DMS79 treated with DMSO at 0.1 percent for 48 hours (cell line): ENCODE results near the gene PSMA6.
"Not testable (repeated sequence)": the region's sequence is repeated elsewhere in the genome, so short reads cannot be mapped to it uniquely, and the experiment has no call there.

Experiments used
- DNase-seq: peaks from one replicate; lab custom pipeline; 2025; lab: John Stamatoyannopoulos, UW

Gene PSMA6

DNA sequence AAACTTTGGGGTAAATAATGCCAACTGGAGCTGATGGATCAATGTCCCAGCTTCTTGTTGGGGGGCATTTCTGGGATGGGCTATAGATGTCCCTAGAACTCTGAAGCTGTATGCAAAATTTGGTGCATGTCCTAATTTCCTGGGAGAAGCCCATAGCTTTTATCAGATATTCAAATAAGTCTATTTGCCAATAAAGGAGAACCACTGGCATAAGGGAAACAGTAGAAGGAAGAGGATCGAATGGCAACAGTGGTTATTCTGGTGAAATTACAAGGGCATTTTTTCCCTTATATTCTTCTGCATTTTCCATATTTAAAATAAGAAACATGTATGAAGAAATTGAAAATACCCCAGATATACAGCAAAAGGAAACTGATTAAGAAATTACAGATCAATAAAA lies 34.2 kb downstream of the PSMA6 start:
- no peak for DNase-seq

GRCh38 chr14:35331605-35332516 lies 39.7 kb downstream of the PSMA6 start:
- peak; percentile 25 for DNase-seq

DNA sequence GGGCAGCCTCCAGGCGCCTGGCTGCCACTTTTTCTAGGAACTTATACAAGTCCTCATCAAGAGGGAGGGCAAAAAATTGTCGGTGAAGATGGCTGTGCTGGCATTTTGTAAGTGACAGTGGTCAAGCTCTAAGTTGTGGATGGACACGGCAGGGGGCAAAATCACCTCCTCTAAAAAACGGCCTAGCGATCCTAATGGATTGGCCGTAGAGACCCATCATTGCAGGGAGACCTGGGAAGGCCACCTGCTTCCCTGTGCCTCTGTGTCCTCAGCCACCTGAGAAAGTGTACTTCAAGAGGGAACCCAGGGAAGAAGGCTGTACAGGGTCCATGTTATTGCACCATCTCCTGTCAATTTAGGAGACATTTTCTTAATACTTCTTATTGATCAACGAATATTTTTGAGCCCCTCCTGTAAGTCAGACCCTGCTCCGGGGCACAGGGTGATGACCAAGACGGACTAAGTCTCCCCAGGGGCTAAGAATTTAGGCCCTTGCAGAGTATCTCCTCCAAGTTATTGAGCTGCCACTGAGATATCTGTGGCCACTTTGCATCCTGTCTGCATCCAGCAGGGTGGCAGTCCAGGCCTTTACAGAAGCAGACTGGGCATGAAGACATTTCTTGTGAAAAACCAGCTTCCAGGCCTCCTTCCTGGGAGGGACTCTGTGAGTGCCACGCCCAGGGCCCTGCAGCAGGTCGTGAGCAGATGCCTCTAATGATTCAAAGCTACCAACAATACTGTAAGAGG lies 40.5 kb downstream of the PSMA6 start:
- DNase-seq = no peak

DNA sequence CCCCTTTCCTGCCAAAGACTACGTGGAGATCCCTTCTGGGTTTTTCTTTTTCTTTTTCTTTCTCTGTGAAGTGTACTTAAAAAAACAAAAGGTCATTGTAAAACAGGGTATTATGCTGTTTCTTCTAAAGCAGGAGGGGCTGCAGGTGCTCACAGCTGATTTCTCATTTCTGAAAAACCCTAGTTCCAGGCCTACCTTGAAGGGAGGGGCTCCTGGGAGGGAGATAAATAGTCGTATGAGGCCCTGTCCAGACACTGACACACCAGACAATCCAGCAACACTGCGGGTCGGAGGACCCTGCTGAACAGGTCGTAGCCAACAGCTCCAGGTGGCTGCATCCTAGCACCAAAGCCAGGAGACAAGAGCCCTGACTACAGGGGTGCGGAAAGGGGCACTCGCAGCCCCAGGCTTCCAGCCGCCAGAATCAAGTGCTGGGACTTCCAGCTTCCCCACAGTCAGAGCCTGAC lies 41.1 kb downstream of the PSMA6 start:
- peak; percentile 89 for DNase-seq

DNA sequence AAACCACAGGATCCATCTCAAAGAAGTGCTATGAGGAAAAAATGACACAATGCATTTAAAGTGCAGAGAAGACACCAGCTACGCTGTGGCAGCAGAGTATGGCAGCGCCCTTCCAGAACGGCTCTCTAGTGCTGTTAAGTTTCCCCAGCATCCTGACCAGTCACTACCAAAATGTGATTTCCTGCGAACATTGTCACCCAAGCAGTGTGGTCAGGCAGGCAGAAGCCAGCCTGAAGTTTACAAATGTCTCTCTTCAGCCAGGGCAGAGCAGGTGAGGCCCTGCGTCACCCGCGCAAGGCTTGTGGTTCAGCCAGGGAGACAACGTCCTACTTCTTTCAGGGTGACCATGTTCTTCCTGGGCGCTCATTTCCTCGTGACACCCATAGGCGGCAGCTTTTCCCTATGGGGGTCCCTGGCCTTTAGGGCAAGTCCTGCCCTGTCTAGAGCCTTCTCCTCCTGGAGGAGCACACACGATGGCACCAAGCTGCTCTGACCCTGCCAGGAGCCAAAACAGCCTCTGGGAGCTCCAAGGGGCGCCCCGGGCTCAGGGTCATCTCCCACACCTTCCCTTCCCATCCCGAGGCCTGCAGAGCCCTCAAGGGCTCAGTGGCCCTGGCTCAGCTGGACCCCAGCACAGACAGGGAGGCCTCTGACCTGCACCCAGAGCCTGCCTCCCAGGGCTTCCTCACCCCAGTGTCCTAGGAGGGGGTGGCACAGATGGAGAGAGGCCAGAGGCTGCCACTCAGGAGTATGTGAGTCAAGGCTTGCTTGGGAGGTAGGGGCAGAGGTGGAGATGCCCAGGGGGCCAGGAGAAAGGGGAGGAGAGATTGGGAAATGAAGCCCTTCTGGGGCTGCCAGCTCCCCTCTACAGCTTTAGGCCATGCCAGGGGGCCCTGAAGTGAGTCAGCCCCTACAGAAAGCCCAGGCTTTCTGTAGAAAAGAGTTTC lies 41.9 kb downstream of the PSMA6 start:
- DNase-seq = no peak

- no peak for DNase-seq
These were observed 43.4 kb downstream of the PSMA6 start for GRCh38 chr14:35335388-35336092.

DNA sequence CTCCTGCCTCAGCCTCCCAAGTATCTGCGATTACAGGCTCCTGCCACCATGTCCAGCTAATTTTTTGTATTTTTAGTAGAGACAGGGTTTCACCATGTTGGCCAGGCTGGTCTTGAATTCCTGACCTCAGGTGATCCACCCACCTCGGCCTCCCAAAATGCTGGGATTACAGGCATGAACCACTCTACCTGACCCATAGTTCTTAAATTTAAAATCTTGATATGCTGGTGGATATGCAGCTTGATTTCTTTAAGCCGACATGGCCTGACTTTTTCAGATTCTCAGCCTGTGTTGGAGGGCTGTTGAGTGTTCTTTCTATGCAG lies 44.0 kb downstream of the PSMA6 start:
- DNase-seq = not testable (repeated sequence)

GRCh38 chr14:35336494-35337268 lies 44.5 kb downstream of the PSMA6 start:
- DNase-seq = no peak

DNA sequence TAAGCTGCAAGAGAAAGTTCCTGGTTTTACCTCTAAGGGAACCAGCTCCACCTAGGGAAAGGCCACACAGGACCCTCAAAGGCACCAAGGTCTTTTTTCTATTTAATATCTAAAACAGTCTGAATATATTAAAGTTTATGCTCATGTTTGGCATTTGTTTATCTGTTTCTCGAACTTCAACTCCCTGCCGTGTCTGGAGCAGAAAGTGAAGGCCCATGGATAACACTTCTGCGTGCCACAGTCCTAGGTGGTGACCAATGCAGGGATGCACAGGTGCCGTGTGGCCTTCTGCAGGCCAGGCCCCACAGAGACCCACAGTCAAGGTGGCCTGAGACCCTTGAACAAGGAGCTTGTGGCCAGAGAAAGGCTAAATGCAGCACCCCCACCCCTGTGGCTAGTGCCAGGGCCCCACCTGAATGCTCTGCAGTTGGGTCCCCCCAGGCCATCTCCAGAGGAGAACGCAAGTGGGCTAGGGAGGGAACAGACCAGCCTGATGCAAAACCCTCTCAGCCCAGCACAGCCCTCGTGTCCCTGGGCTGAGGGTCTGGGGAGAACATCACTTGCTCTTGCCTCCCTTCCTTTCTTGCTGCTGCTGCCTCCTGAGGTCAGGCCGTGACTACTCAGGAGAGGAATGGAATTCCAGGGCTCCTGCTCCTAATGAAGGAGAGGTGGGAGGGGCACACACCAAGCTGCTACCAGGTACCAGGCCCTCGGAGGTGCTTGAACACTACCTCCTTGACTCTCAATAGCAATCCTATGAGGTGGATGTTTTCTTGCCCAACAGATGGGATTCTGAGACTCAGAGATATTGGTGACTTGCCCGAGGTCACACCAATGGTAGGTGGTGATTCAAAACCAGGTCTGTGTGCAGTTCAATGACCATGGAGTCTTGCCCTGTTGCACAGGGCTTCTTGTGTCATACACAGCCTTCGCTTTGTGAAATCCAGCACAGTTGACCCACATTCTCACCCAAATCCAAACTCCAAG lies 45.4 kb downstream of the PSMA6 start:
- no peak for DNase-seq

DNA sequence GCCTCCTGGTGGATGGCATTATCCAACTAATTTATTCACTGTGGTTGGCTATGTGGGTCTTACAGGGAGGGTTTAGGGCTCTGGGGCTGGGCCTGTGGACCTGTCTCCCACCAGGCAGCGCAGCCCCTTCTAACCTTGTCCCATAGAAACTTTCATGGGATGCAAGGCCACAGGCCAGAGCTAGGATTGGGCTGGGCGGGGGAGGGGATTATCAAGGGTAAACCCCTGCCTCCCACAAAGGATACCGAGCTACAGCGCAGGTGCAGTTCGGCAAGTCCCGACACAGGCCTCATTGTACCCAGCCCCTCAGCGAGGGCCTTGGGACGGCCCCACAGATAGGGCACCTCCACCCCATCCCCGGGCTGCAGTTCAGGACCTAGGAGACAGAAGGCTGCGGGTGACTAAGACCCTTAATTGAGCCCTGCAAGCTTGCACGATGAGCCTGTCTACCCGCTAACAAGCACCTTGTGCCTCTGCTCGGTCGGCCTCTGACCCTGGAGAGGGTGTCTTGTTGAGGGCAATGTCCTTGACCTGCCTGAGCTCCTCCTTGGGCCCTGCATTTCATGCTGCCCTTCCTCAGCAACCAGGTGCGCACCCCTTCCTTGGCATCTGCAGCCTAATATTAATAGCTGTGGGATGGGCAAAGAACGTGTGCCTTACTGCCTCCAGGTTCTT lies 46.7 kb downstream of the PSMA6 start:
- no peak for DNase-seq

- DNase-seq = no peak
These were observed 47.7 kb downstream of the PSMA6 start for GRCh38 chr14:35339761-35340406.

GRCh38 chr14:35340616-35341453 lies 48.7 kb downstream of the PSMA6 start:
- DNase-seq = no peak

DNA sequence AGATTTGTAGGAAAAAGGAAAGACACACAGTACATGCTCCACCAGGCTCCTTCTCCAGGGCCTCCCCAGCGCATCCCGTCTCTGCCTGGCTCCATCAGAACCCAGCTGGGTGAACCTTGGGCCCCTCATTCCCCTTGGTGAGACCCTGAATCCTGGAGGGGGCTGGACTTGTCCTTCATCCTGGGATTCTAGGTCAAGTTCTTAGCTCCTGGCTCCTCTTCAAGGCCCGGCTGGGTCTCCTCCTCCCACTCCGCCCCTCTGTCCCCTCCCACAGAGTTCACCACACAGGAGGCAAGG lies 49.2 kb downstream of the PSMA6 start:
- DNase-seq = no peak

DNA sequence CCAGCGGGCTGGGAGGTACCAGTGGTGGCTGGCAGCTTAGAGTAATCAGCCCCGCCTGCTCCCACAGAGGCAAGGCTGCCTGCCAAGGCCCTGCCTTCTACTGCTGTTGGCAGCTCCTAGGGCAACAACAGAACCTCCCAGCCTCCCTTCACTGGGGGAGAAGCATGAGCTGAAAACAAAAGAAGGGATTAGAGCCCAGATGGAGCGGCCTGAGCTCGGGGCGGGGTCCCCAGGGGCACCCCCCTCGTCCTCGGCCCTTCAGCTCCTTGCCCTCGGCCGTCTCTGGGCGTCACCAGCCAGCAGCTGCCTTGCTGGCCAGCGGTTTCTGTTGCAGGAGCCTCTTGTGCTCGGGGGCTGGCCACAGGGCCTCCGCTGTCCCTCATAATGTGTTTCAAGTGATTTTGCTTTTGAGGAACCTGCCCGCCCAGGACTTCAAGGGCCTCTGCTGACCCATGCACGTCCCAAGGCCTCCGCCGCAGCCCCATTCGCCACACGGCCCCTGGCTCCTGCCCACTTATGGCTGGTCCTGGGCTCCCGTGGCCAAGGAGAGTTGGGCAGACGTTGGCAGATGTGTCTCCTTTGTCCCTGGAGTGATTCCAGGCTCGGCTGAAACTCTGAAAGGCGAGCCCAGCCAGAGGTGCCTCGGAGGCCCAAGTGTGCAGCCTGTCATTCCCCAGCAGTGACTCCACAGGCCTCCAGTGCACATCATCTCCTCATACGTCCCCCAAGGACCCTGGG lies 49.7 kb downstream of the PSMA6 start:
- peak; percentile 99 for DNase-seq

GRCh38 chr14:35342489-35343010 lies 50.4 kb downstream of the PSMA6 start:
- no peak for DNase-seq

GRCh38 chr14:35343702-35344101 lies 51.5 kb downstream of the PSMA6 start:
- no peak for DNase-seq
